Activated CD4-positive, alpha-beta T cell treated with anti-CD3 and anti-CD28 coated beads, Interleukin-2, Interleukin-4, amounts not matched to agents 100 ng/mL and 50 ng/mL, durations not matched to agents 16 hours and 8 hours (primary cell): ENCODE measurements around the gene NIPAL3.
A peak's percentile ranks its signal among the peaks of the same experiment; 100 is the strongest.

Source experiments
- DNase-seq: peaks from one replicate; pipeline ENCODE4 v3.0.0-alpha.2; 2020; ENCODE audit warnings: low spot score

NIPAL3 gene

GRCh38 chr1:24415334-24415909, at the start of gene NIPAL3:
TSS of gene NIPAL3 (plus strand) at chr1:24415802. CDS start at chr1:24419548, 3,746 bp downstream.
- peak; percentile 99 for DNase-seq

GRCh38 chr1:24366707-24367106, 48.9 kb upstream of the NIPAL3 start:
- no peak for DNase-seq

- DNase-seq: no peak
Measured at GRCh38 chr1:24369199-24369598, 46.4 kb upstream of the NIPAL3 start.

GRCh38 chr1:24369801-24370200, 45.8 kb upstream of the NIPAL3 start:
- DNase-seq: no peak

GRCh38 chr1:24373044-24373443, 42.6 kb upstream of the NIPAL3 start:
- DNase-seq: no peak

- DNase-seq: no peak
Measured at GRCh38 chr1:24373710-24374109, 41.9 kb upstream of the NIPAL3 start.

GRCh38 chr1:24374891-24375786, 40.5 kb upstream of the NIPAL3 start:
- no peak for DNase-seq

GRCh38 chr1:24379733-24380315, 35.8 kb upstream of the NIPAL3 start:
- DNase-seq: no peak

GRCh38 chr1:24380508-24380907, 35.1 kb upstream of the NIPAL3 start:
- no peak for DNase-seq

GRCh38 chr1:24381256-24381655, 34.3 kb upstream of the NIPAL3 start:
- DNase-seq: no peak

- DNase-seq: no peak
Measured at GRCh38 chr1:24382165-24382577, 33.4 kb upstream of the NIPAL3 start.

- DNase-seq: no peak
Measured at GRCh38 chr1:24383381-24383940, 32.1 kb upstream of the NIPAL3 start.

GRCh38 chr1:24384251-24385090, 31.1 kb upstream of the NIPAL3 start:
- DNase-seq: peak; percentile 69

GRCh38 chr1:24385160-24385940, 30.3 kb upstream of the NIPAL3 start:
- peak; percentile 51 for DNase-seq

- DNase-seq: no peak
Measured at GRCh38 chr1:24386241-24386640, 29.4 kb upstream of the NIPAL3 start.

- no peak for DNase-seq
Measured at GRCh38 chr1:24386931-24387330, 28.7 kb upstream of the NIPAL3 start.

GRCh38 chr1:24387636-24388175, 27.9 kb upstream of the NIPAL3 start:
- no peak for DNase-seq

GRCh38 chr1:24388331-24388885, 27.2 kb upstream of the NIPAL3 start:
- no peak for DNase-seq

GRCh38 chr1:24389231-24389678, 26.3 kb upstream of the NIPAL3 start:
- DNase-seq: no peak
